Liver (tissue), 9 donors: ENCODE measurements around the gene BANK1. TPM values are rescaled to one million over a fixed set of nuclear protein-coding genes. Genes with fewer than 3 reads are reported as not detected.

Source experiments
- DNase-seq: peaks from one replicate; pipeline ENCODE4 v3.0.0-alpha.2; 2017; ENCODE audit warnings: low spot score
- H3K27ac ChIP-seq, 2 donors: one replicate each; pipeline ENCODE4 v1.7.0; 2013; ENCODE audit warnings: inconsistent platforms in 2 of 2, low read length in 2 of 2, control low read depth in 1 of 2, low read depth in 1 of 2, mild to moderate bottlenecking in 1 of 2
- H3K27me3 ChIP-seq, 4 donors: one replicate each; pipeline versions ENCODE4 v1.6.1 to v1.7.0; 2013; ENCODE audit warnings: low read length in 3 of 4, inconsistent platforms in 1 of 4, mild to moderate bottlenecking in 1 of 4, moderate library complexity in 1 of 4; ENCODE audit not compliant: control insufficient read depth in 4 of 4, insufficient read depth in 4 of 4
- H3K36me3 ChIP-seq, 4 donors: one replicate each; pipeline versions ENCODE4 v1.6.1 to v1.7.0; 2013; ENCODE audit warnings: low read length in 3 of 4, mild to moderate bottlenecking in 3 of 4, low read depth in 1 of 4, moderate library complexity in 1 of 4; ENCODE audit not compliant: control insufficient read depth in 4 of 4, insufficient read depth in 3 of 4
- H3K4me1 ChIP-seq, 4 donors: one replicate each; pipeline versions ENCODE4 v1.6.1 to v1.7.0; 2013; ENCODE audit warnings: low read length in 3 of 4, mild to moderate bottlenecking in 3 of 4, moderate library complexity in 1 of 4; ENCODE audit not compliant: control insufficient read depth in 4 of 4, insufficient read depth in 4 of 4
- H3K4me3 ChIP-seq, 3 donors: one replicate each; pipeline versions ENCODE4 v1.6.1 to v1.7.0; 2013; ENCODE audit warnings: low read length in 3 of 3, control low read depth in 1 of 3, low read depth in 1 of 3, mild to moderate bottlenecking in 1 of 3
- H3K9ac ChIP-seq, 2 donors: one replicate each; pipeline ENCODE4 v1.7.0; 2013; ENCODE audit warnings: low read length in 2 of 2, mild to moderate bottlenecking in 2 of 2, moderate library complexity in 2 of 2, control low read depth in 1 of 2, low read depth in 1 of 2
- H3K9me3 ChIP-seq, 4 donors: one replicate each; pipeline versions ENCODE4 v1.6.1 to v1.7.0; 2013; ENCODE audit warnings: low read length in 3 of 4; ENCODE audit not compliant: control insufficient read depth in 4 of 4
- ATF3 ChIP-seq: IDR thresholded peaks from 2 replicates; pipeline ENCODE4 v1.6.1; 2016; ENCODE audit warnings: antibody characterized with exemption
- EGR1 ChIP-seq, 2 donors: IDR thresholded peaks; 2 replicates each; pipeline ENCODE4 v1.6.1; 2016 to 2018; ENCODE audit warnings: antibody characterized with exemption in 2 of 2, low read depth in 2 of 2
- FOXA1 ChIP-seq: IDR thresholded peaks from 2 replicates; pipeline ENCODE4 v1.6.1; 2016; ENCODE audit warnings: antibody characterized with exemption
- FOXA2 ChIP-seq: IDR thresholded peaks from 2 replicates; pipeline ENCODE4 v1.6.1; 2016; ENCODE audit warnings: antibody characterized with exemption
- GABPA ChIP-seq, 2 donors: IDR thresholded peaks in 1 of 2; conservative IDR thresholded peaks in 1 of 2; 2 replicates each; pipeline ENCODE4 v1.6.1; 2016; ENCODE audit warnings: antibody characterized with exemption in 2 of 2, mild to moderate bottlenecking in 1 of 2, moderate library complexity in 1 of 2
- HNF4A ChIP-seq, 2 donors: conservative IDR thresholded peaks; 2 replicates each; pipeline ENCODE4 v1.6.1; 2016; ENCODE audit warnings: antibody characterized with exemption in 2 of 2, mild to moderate bottlenecking in 2 of 2
- HNF4G ChIP-seq: IDR thresholded peaks from 2 replicates; pipeline ENCODE4 v1.6.1; 2016; ENCODE audit warnings: antibody characterized with exemption
- JUND ChIP-seq, 2 donors: IDR thresholded peaks; 2 replicates each; pipeline ENCODE4 v1.6.1; 2016; ENCODE audit warnings: antibody characterized with exemption in 2 of 2
- NR2F2 ChIP-seq: IDR thresholded peaks from 2 replicates; pipeline ENCODE4 v1.6.1; 2016; ENCODE audit warnings: antibody characterized with exemption
- RAD21 ChIP-seq, 2 donors: IDR thresholded peaks; 2 replicates each; pipeline ENCODE4 v1.6.1; 2016; ENCODE audit warnings: antibody characterized with exemption in 2 of 2, mild to moderate bottlenecking in 2 of 2
- REST ChIP-seq: IDR thresholded peaks from 2 replicates; pipeline ENCODE4 v1.6.1; 2016; ENCODE audit warnings: antibody characterized with exemption, mild to moderate bottlenecking
- RXRA ChIP-seq, 2 donors: IDR thresholded peaks; 2 replicates each; pipeline ENCODE4 v1.6.1; 2017 to 2018; ENCODE audit warnings: antibody characterized with exemption in 2 of 2, mild to moderate bottlenecking in 1 of 2
- SP1 ChIP-seq: IDR thresholded peaks from 2 replicates; pipeline ENCODE4 v1.6.1; 2018; ENCODE audit warnings: antibody characterized with exemption, mild to moderate bottlenecking
- TAF1 ChIP-seq: conservative IDR thresholded peaks from 2 replicates; pipeline ENCODE4 v1.6.1; 2016; ENCODE audit warnings: antibody characterized with exemption, mild to moderate bottlenecking
- YY1 ChIP-seq: IDR thresholded peaks from 2 replicates; pipeline ENCODE4 v1.6.1; 2016; ENCODE audit warnings: antibody characterized with exemption, mild to moderate bottlenecking
- ZBTB33 ChIP-seq: IDR thresholded peaks from 2 replicates; pipeline ENCODE4 v1.6.1; 2016; ENCODE audit warnings: antibody characterized with exemption
- WGBS: extraction: QIAGEN DNeasy Blood & Tissue Kit; methylation state at CpG from one replicate; pipeline ENCODE4 v1.1.7; 2013; 5-methylcytosine and 5-hydroxymethylcytosine counted together
- polyA plus RNA-seq, 2 donors: library from polyadenylated mRNA; stranded (reverse) in 1 of 2; unstranded in 1 of 2; fragments of 200-250 nt in 1 of 2; fragments of >200 nt in 1 of 2; fragmentation: Nextera tagmentation in 1 of 2; extraction: Ambion mirVana in 1 of 2; gene quantifications; one replicate each; pipeline versions ENCODE4 v1.2.1 to v1.2.3, GENCODE V29; 2013 to 2015
- total RNA-seq, 2 donors: library from RNA; depleted of rRNA; stranded (reverse); fragments of >200 nt; gene quantifications; one replicate each; pipeline ENCODE4 v1.2.3, GENCODE V29; 2014
- TF ChIP-seq, protein P1 (sequence below): fragments of 150-350 bp; IDR thresholded peaks from 2 replicates; pipeline ENCODE4 v1.5.1; 2017; ENCODE audit warnings: improper control_type of control experiment, low read depth, low read length; ENCODE audit not compliant: missing input control
- donor health status: healthy.
- donor health status: healthy.
- donor health status: healthy.
- donor health status: healthy.
- donor health status: healthy.

Gene BANK1
- total and polyA plus RNA-seq, 4 donors, result 0.06 to 1.7 (median 0.35) TPM

DNA sequence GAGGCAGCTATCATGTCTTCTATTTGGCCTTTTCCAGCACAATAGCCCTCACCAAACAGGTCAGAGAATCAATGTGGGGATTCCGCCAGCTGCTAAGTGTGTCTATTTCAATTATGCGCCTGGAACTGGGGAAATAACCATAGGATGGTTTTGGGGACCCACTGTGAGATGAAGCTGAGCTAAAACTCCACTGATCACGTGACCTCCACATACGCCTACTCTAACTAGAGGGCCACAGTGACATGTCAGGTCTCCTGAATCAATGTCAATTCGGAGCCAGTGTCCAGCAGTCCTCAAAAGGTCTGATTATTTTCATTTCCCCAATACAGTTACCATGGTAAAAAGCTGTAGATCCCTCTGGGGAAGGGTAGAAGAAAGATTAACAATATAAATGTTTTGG is 10.2 kb upstream of the BANK1 start (continued):
- no peak for TF ChIP-seq REST
- TF ChIP-seq NR2F2, result no peak
- no peak for TF ChIP-seq RXRA (IDR thresholded peaks at IDR 0.05)
- TF ChIP-seq HNF4G, result no peak
- TF ChIP-seq EGR1 (IDR thresholded peaks at IDR 0.05; ENCODE audit: low read depth in 2 of 2), result no peak
- TF ChIP-seq HNF4A (conservative IDR thresholded peaks at IDR 0.05), result no peak
- TF ChIP-seq FOXA2, result no peak
- TF ChIP-seq GABPA (IDR thresholded peaks at IDR 0.05 in 1 of 2, conservative IDR thresholded peaks at IDR 0.05 in 1 of 2), result no peak
- TF ChIP-seq JUND (IDR thresholded peaks at IDR 0.05), result no peak

GRCh38 chr4:101782546-101782945 is 8.0 kb upstream of the BANK1 start:
- no peaks in the 10 kb centered on the region for H3K4me1 ChIP-seq
- TF ChIP-seq ATF3 (no peak), FOXA1 (no peak), HNF4A (conservative IDR thresholded peaks at IDR 0.05) (no peak), TAF1 (no peak), EGR1 (IDR thresholded peaks at IDR 0.05; ENCODE audit: low read depth in 2 of 2) (no peak), NR2F2 (no peak), RXRA (IDR thresholded peaks at IDR 0.05) (no peak), RAD21 (IDR thresholded peaks at IDR 0.05) (no peak), YY1 (no peak), HNF4G (no peak), ZBTB33 (no peak), REST (no peak), SP1 (no peak)
- TF ChIP-seq, protein P1, sequence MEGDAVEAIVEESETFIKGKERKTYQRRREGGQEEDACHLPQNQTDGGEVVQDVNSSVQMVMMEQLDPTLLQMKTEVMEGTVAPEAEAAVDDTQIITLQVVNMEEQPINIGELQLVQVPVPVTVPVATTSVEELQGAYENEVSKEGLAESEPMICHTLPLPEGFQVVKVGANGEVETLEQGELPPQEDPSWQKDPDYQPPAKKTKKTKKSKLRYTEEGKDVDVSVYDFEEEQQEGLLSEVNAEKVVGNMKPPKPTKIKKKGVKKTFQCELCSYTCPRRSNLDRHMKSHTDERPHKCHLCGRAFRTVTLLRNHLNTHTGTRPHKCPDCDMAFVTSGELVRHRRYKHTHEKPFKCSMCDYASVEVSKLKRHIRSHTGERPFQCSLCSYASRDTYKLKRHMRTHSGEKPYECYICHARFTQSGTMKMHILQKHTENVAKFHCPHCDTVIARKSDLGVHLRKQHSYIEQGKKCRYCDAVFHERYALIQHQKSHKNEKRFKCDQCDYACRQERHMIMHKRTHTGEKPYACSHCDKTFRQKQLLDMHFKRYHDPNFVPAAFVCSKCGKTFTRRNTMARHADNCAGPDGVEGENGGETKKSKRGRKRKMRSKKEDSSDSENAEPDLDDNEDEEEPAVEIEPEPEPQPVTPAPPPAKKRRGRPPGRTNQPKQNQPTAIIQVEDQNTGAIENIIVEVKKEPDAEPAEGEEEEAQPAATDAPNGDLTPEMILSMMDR, result no peak
- no peak overlapping the region for H3K27ac ChIP-seq
- H3K9me3 ChIP-seq, result no peaks in the 10 kb centered on the region
- H3K4me3 ChIP-seq, result no peak overlapping the region
- H3K9ac ChIP-seq, result no peak overlapping the region
- WGBS, result 56% methylated on average over 2 of the region's 2 CpGs
- no peak for DNase-seq
- peaks cover 0 to 3% (median 0%) of the 10 kb centered on the region in 4 donors for H3K27me3 ChIP-seq
- H3K36me3 ChIP-seq, result no peaks in the 10 kb centered on the region
